K562 (cell line): ENCODE measurements around the gene ZSWIM6. TPM values are rescaled to one million over a fixed set of nuclear protein-coding genes. Genes with fewer than 3 reads are reported as not detected.

Experiments used
- ATAC-seq: fragments of 200-7000 bp; cut with Tn5 transposase; 3 replicates; pipeline ENCODE4 v1.9.1; 2020; ENCODE audit warnings: moderate library complexity
- BruUV-seq: library from RNA; stranded (reverse); fragments of 400-500 nt; replicated peaks from 2 replicates; lab custom pipeline; 2021; lab: Mats Ljungman, UMichigan
- CTCF ChIA-PET: fragments of 300-600 bp; formaldehyde crosslinking; extraction: SDS; loops from one replicate; lab custom pipeline; 2021; ENCODE audit warnings: low intra/inter-chr PET ratio; lab: Yijun Ruan, JAX
- POLR2A ChIA-PET: fragments of 300-600, 350-650 bp; sonication (Branson Sonifier 250); formaldehyde crosslinking; extraction: SDS; loops from one replicate; lab custom pipeline; 2021; ENCODE audit warnings: antibody characterized with exemption, inconsistent platforms; lab: Yijun Ruan, JAX
- DNase-seq, 4 experiments: peaks; one replicate each; pipeline versions ENCODE4 v3.0.0 to v3.0.0-alpha.2; 2011 to 2018; ENCODE audit warnings: low spot score in 3 of 4, mixed read lengths in 3 of 4; ENCODE audit errors: extremely low read depth in 1 of 4
- FAIRE-seq: peaks from 2 replicates; lab custom pipeline; 2011; peaks lifted over from hg19 to GRCh38; lab: Jason Lieb, UNC
- H2AFZ ChIP-seq: 2 replicates; pipeline ENCODE4 v1.6.0; 2011; ENCODE audit warnings: low read depth, low read length, control low read depth, inconsistent platforms
- H3K27ac ChIP-seq: fragments of 200-600 bp; 3 replicates; pipeline ENCODE4 v1.8.0; 2011; ENCODE audit warnings: low read depth, mild to moderate bottlenecking, control low read depth, inconsistent platforms, low read length, moderate library complexity, mixed read lengths; ENCODE audit errors: extremely low read depth
- H3K27me3 ChIP-seq, 2 experiments: fragments of 300-600 bp in 1 of 2; 2 replicates in 1 of 2; 3 replicates in 1 of 2; pipeline versions ENCODE4 v1.6.0 to v1.8.0; 2011; ENCODE audit warnings: inconsistent platforms in 2 of 2, low read length in 2 of 2, mild to moderate bottlenecking in 1 of 2, mixed read lengths in 1 of 2, moderate library complexity in 1 of 2; ENCODE audit not compliant: control insufficient read depth in 2 of 2, insufficient read depth in 2 of 2
- H3K36me3 ChIP-seq: fragments of 300-600 bp; 3 replicates; pipeline ENCODE4 v1.8.0; 2011; ENCODE audit warnings: mild to moderate bottlenecking, low read length, inconsistent platforms; ENCODE audit not compliant: control insufficient read depth, insufficient read depth
- H3K4me1 ChIP-seq, 2 experiments: fragments of 200-600 bp in 1 of 2; replicated peaks in 1 of 2; 2 replicates in 1 of 2; 3 replicates in 1 of 2; pipeline versions ENCODE4 v1.5.1 to v1.8.0; 2011; ENCODE audit warnings: inconsistent platforms in 2 of 2, low read length in 2 of 2, mild to moderate bottlenecking in 1 of 2, mixed read lengths in 1 of 2, moderate library complexity in 1 of 2; ENCODE audit not compliant: control insufficient read depth in 2 of 2, insufficient read depth in 2 of 2
- H3K4me2 ChIP-seq: 2 replicates; pipeline ENCODE4 v1.6.1; 2011; ENCODE audit warnings: low read length, control low read depth, inconsistent platforms, mixed read lengths; ENCODE audit not compliant: insufficient read depth
- H3K4me3 ChIP-seq: fragments of 200-600 bp; sonication (generic), shearing (Covaris generic); 2 replicates; pipeline ENCODE4 v1.5.1; 2016; ENCODE audit warnings: control low read depth, inconsistent platforms
- H3K79me2 ChIP-seq: fragments of 200-600 bp; 3 replicates; pipeline ENCODE4 v1.8.0; 2011; ENCODE audit warnings: low read length, inconsistent platforms; ENCODE audit not compliant: control insufficient read depth, insufficient read depth
- H3K9ac ChIP-seq, 2 experiments: 2 replicates each; pipeline versions ENCODE4 v1.6.0 to v1.6.1; 2011; ENCODE audit warnings: low read depth in 2 of 2, low read length in 2 of 2, control low read depth in 1 of 2, inconsistent platforms in 1 of 2, mild to moderate bottlenecking in 1 of 2, mixed read lengths in 1 of 2; ENCODE audit not compliant: insufficient read depth in 1 of 2
- H3K9me1 ChIP-seq: one replicate; pipeline ENCODE4 v1.6.0; 2011; ENCODE audit warnings: inconsistent platforms, mild to moderate bottlenecking, low read length, moderate library complexity; ENCODE audit not compliant: control insufficient read depth, insufficient read depth
- H3K9me3 ChIP-seq: replicated peaks from 2 replicates; pipeline ENCODE4 v1.5.1; 2011; ENCODE audit warnings: low read depth, low read length, inconsistent platforms; ENCODE audit not compliant: control insufficient read depth, insufficient read depth
- H4K20me1 ChIP-seq: replicated peaks from 2 replicates; pipeline ENCODE4 v1.6.1; 2011; ENCODE audit warnings: low read length, inconsistent platforms, mixed read lengths; ENCODE audit not compliant: control insufficient read depth, insufficient read depth
- ARID2 ChIP-seq: fragments of 450-650 bp; IDR thresholded peaks from 2 replicates; pipeline ENCODE4 v1.6.1; 2017; ENCODE audit warnings: antibody characterized with exemption, mild to moderate bottlenecking
- BCL6 ChIP-seq: fragments of 250-450 bp; sonication (Bioruptor Pico); IDR thresholded peaks from 2 replicates; pipeline ENCODE4 v1.4.0; 2020
- C11orf30 ChIP-seq: fragments of 450-650 bp; IDR thresholded peaks from 2 replicates; pipeline ENCODE4 v1.6.1; 2016; ENCODE audit warnings: low read depth, mild to moderate bottlenecking
- CEBPG ChIP-seq, 3 experiments: fragments of 200-800 bp in 1 of 3; sonication (Bioruptor generic) in 1 of 3; sonication (generic) in 1 of 3; formaldehyde crosslinking in 1 of 3; IDR thresholded peaks in 2 of 3; conservative IDR thresholded peaks in 1 of 3; 2 replicates each; pipeline versions ENCODE4 v1.6.1 to v1.8.0; 2016 to 2022; ENCODE audit warnings: missing compliant biosample characterization in 2 of 3, missing genetic modification characterization in 2 of 3, mild to moderate bottlenecking in 1 of 3, missing genetic modification reagents in 1 of 3
- CXXC5 ChIP-seq: fragments of 250-450 bp; sonication (Bioruptor Pico); IDR thresholded peaks from 2 replicates; pipeline ENCODE4 v1.8.0; 2022; ENCODE audit warnings: inconsistent platforms, mild to moderate bottlenecking, moderate library complexity
- E2F5 ChIP-seq: sonication (generic); formaldehyde crosslinking; IDR thresholded peaks from 2 replicates; pipeline ENCODE4 v1.8.0; 2022; ENCODE audit warnings: mild to moderate bottlenecking, missing genetic modification reagents
- FIP1L1 ChIP-seq: fragments of 200-400 bp; formaldehyde crosslinking; IDR thresholded peaks from 2 replicates; pipeline ENCODE4 v1.6.1; 2018; ENCODE audit warnings: mild to moderate bottlenecking, low read depth, low read length; ENCODE audit not compliant: poor library complexity, severe bottlenecking
- HOMEZ ChIP-seq: fragments of 250-450 bp; sonication (Bioruptor Pico); IDR thresholded peaks from 2 replicates; pipeline ENCODE4 v1.4.0; 2020; ENCODE audit warnings: mild to moderate bottlenecking, moderate library complexity
- IRF1 ChIP-seq: sonication (generic); formaldehyde crosslinking; IDR thresholded peaks from 2 replicates; pipeline ENCODE4 v1.8.0; 2022; ENCODE audit warnings: missing genetic modification reagents, mild to moderate bottlenecking, borderline replicate concordance
- MEIS2 ChIP-seq: fragments of 450-650 bp; IDR thresholded peaks from 2 replicates; pipeline ENCODE4 v1.6.1; 2014; ENCODE audit warnings: mild to moderate bottlenecking; ENCODE audit not compliant: partially characterized antibody
- NFE2L1 ChIP-seq: fragments of 450-650 bp; IDR thresholded peaks from 2 replicates; pipeline ENCODE4 v1.6.1; 2016; ENCODE audit warnings: missing genetic modification characterization, low read depth, mild to moderate bottlenecking, missing compliant biosample characterization, moderate library complexity, borderline replicate concordance
- U2AF1 ChIP-seq: fragments of 200-400 bp; formaldehyde crosslinking; optimal IDR thresholded peaks from 2 replicates; pipeline ENCODE3; 2017; ENCODE audit warnings: mild to moderate bottlenecking, low read depth, low read length, moderate library complexity
- XRCC5 ChIP-seq: fragments of 200-400 bp; formaldehyde crosslinking; IDR thresholded peaks from 2 replicates; pipeline ENCODE4 v1.6.1; 2017; ENCODE audit warnings: low read depth, mild to moderate bottlenecking, low read length
- ZFPM2 ChIP-seq: fragments of 250-450 bp; sonication (Bioruptor Pico); IDR thresholded peaks from 2 replicates; pipeline ENCODE4 v1.5.1; 2022; ENCODE audit warnings: mild to moderate bottlenecking
- ZFX ChIP-seq: sonication (generic); formaldehyde crosslinking; IDR thresholded peaks from 2 replicates; pipeline ENCODE4 v1.8.0; 2022; ENCODE audit warnings: mild to moderate bottlenecking, missing genetic modification reagents, moderate library complexity
- ZNF174 ChIP-seq: fragments of 250-450 bp; sonication (Bioruptor Pico); IDR thresholded peaks from 2 replicates; pipeline ENCODE4 v1.4.0; 2020; ENCODE audit warnings: mild to moderate bottlenecking
- ZNF3 ChIP-seq: fragments of 250-450 bp; sonication (Bioruptor Pico); IDR thresholded peaks from 2 replicates; pipeline ENCODE4 v1.5.0; 2021; ENCODE audit warnings: mild to moderate bottlenecking, moderate library complexity
- WGBS: fragments of 100-300 bp; shearing (Covaris generic); methylation state at CpG from one replicate; pipeline ENCODE4 v1.1.6; 2016; ENCODE audit warnings: low coverage, mixed read lengths; ENCODE audit not compliant: insufficient coverage; ENCODE audit errors: missing lambda C conversion rate; 5-methylcytosine and 5-hydroxymethylcytosine counted together
- in situ Hi-C: fragments of 300-500 bp; cut with MboI; formaldehyde crosslinking; loops from 4 replicates; pipeline ENCODE4 v1.15.0; 2018; ENCODE audit warnings: inconsistent platforms, mixed read lengths
- intact Hi-C: fragments of 100-400 bp; cut with micrococcal nuclease; formaldehyde crosslinking; loops from 2 replicates; pipeline ENCODE4 v1.14.2; 2022
- polyA plus RNA-seq, 8 experiments: library from polyadenylated mRNA; depleted of rRNA in 4 of 8; stranded (reverse) in 5 of 8; unstranded in 3 of 8; fragments of >200 nt; fragmentation: Nextera tagmentation in 2 of 8; fragmentation: Illumina TruSeq in 1 of 8; extraction: Ambion mirVana in 2 of 8; extraction: Trizol in 1 of 8; gene quantifications; 2 replicates each; pipeline versions ENCODE4 v1.2.1 to v1.2.3, GENCODE V29; 2011 to 2014; ENCODE audit warnings: inconsistent platforms in 1 of 8, missing spikeins in 1 of 8
- total RNA-seq, 7 experiments: library from RNA; depleted of rRNA in 6 of 7; stranded (reverse); fragments of >200 nt in 6 of 7; fragmentation: Illumina TruSeq in 2 of 7; extraction: Trizol in 2 of 7; gene quantifications; 2 replicates each; pipeline versions ENCODE4 v1.2.1 to v1.2.3, GENCODE V29; 2011 to 2021; ENCODE audit warnings: low replicate concordance in 1 of 7

The ZSWIM6 gene
- total and polyA plus RNA-seq, 9 of the 15 experiments (the other 6 are each of a cell fraction or from before 2014, with no cell fraction given) = 0.81 to 3.2 (median 2.0) TPM

- Histone ChIP-seq H2AFZ (no peak overlapping the region), H3K27ac (no peak overlapping the region), H4K20me1 (no peaks in the 10 kb centered on the region), H3K79me2 (no peaks in the 10 kb centered on the region), H3K4me2 (no peak overlapping the region), H3K9me3 (peaks cover 9% of the 10 kb centered on the region; the same call in 1 of the 2 replicates)
- intact Hi-C loops (no loop called here), in situ Hi-C loops (no loop called here)
- no peak for ATAC-seq
- CTCF ChIA-PET = no interaction called here
- no peak for DNase-seq
- no TSS peak for BruUV-seq
- TF ChIP-seq FIP1L1 (no peak), BCL6 (CRISPR knock-in tag) (no peak), ZFPM2 (CRISPR knock-in tag) (no peak), ZFX (CRISPR knock-in tag) (no peak), XRCC5 (no peak), ARID2 (no peak), U2AF1 (no peak), MEIS2 (no peak), IRF1 (CRISPR knock-in tag) (no peak), C11orf30 (no peak), E2F5 (no peak), HOMEZ (CRISPR knock-in tag) (no peak), CXXC5 (CRISPR knock-in tag) (no peak), ZNF3 (CRISPR knock-in tag) (no peak), CEBPG (CRISPR knock-in tag; IDR thresholded peaks at IDR 0.05) (no peak), CEBPG (tag; conservative IDR thresholded peaks at IDR 0.05 in 1 of 2, IDR thresholded peaks at IDR 0.05 in 1 of 2) (no peak), NFE2L1 (no peak), ZNF174 (CRISPR knock-in tag) (no peak)
- TF ChIP-seq, all 486 proteins: peak for 0
- POLR2A ChIA-PET = interaction anchor here (0.5 kb wide), 1 partner anchor 37 kb away, joined by 3 read pairs; no protein-coding TSS in a partner anchor
- Histone ChIP-seq H3K4me3 (no peak overlapping the region), H3K9ac (no peak overlapping the region), H3K36me3 (no peaks in the 10 kb centered on the region), H3K27me3 (no peaks in the 10 kb centered on the region), H3K4me1 (no peaks in the 10 kb centered on the region), H3K9me1 (no peaks in the 10 kb centered on the region)
- 2% methylated on average over 3 of the region's 3 CpGs for WGBS
- no peak for FAIRE-seq
These were observed 20.6 kb downstream of the ZSWIM6 start for GRCh38 chr5:61352612-61353156.
